Liver (tissue), 9 donors: ENCODE results near the gene SLC36A1. TPM values are rescaled to one million over a fixed set of nuclear protein-coding genes. Genes with fewer than 3 reads are reported as not detected.

Source experiments
- DNase-seq: peaks from one replicate; pipeline ENCODE4 v3.0.0-alpha.2; 2017; ENCODE audit warnings: low spot score
- H3K27ac ChIP-seq, 2 donors: one replicate each; pipeline ENCODE4 v1.7.0; 2013; ENCODE audit warnings: inconsistent platforms in 2 of 2, low read length in 2 of 2, control low read depth in 1 of 2, low read depth in 1 of 2, mild to moderate bottlenecking in 1 of 2
- H3K27me3 ChIP-seq, 4 donors: one replicate each; pipeline versions ENCODE4 v1.6.1 to v1.7.0; 2013; ENCODE audit warnings: low read length in 3 of 4, inconsistent platforms in 1 of 4, mild to moderate bottlenecking in 1 of 4, moderate library complexity in 1 of 4; ENCODE audit not compliant: control insufficient read depth in 4 of 4, insufficient read depth in 4 of 4
- H3K36me3 ChIP-seq, 4 donors: one replicate each; pipeline versions ENCODE4 v1.6.1 to v1.7.0; 2013; ENCODE audit warnings: low read length in 3 of 4, mild to moderate bottlenecking in 3 of 4, low read depth in 1 of 4, moderate library complexity in 1 of 4; ENCODE audit not compliant: control insufficient read depth in 4 of 4, insufficient read depth in 3 of 4
- H3K4me1 ChIP-seq, 4 donors: one replicate each; pipeline versions ENCODE4 v1.6.1 to v1.7.0; 2013; ENCODE audit warnings: low read length in 3 of 4, mild to moderate bottlenecking in 3 of 4, moderate library complexity in 1 of 4; ENCODE audit not compliant: control insufficient read depth in 4 of 4, insufficient read depth in 4 of 4
- H3K4me3 ChIP-seq, 3 donors: one replicate each; pipeline versions ENCODE4 v1.6.1 to v1.7.0; 2013; ENCODE audit warnings: low read length in 3 of 3, control low read depth in 1 of 3, low read depth in 1 of 3, mild to moderate bottlenecking in 1 of 3
- H3K9ac ChIP-seq, 2 donors: one replicate each; pipeline ENCODE4 v1.7.0; 2013; ENCODE audit warnings: low read length in 2 of 2, mild to moderate bottlenecking in 2 of 2, moderate library complexity in 2 of 2, control low read depth in 1 of 2, low read depth in 1 of 2
- H3K9me3 ChIP-seq, 4 donors: one replicate each; pipeline versions ENCODE4 v1.6.1 to v1.7.0; 2013; ENCODE audit warnings: low read length in 3 of 4; ENCODE audit not compliant: control insufficient read depth in 4 of 4
- ATF3 ChIP-seq: IDR thresholded peaks from 2 replicates; pipeline ENCODE4 v1.6.1; 2016; ENCODE audit warnings: antibody characterized with exemption
- CTCF ChIP-seq: fragments of 150-350 bp; IDR thresholded peaks from 2 replicates; pipeline ENCODE4 v1.5.1; 2017; ENCODE audit warnings: improper control_type of control experiment, low read depth, low read length; ENCODE audit not compliant: missing input control
- EGR1 ChIP-seq, 2 donors: IDR thresholded peaks; 2 replicates each; pipeline ENCODE4 v1.6.1; 2016 to 2018; ENCODE audit warnings: antibody characterized with exemption in 2 of 2, low read depth in 2 of 2
- FOXA1 ChIP-seq: IDR thresholded peaks from 2 replicates; pipeline ENCODE4 v1.6.1; 2016; ENCODE audit warnings: antibody characterized with exemption
- FOXA2 ChIP-seq: IDR thresholded peaks from 2 replicates; pipeline ENCODE4 v1.6.1; 2016; ENCODE audit warnings: antibody characterized with exemption
- GABPA ChIP-seq, 2 donors: IDR thresholded peaks in 1 of 2; conservative IDR thresholded peaks in 1 of 2; 2 replicates each; pipeline ENCODE4 v1.6.1; 2016; ENCODE audit warnings: antibody characterized with exemption in 2 of 2, mild to moderate bottlenecking in 1 of 2, moderate library complexity in 1 of 2
- HNF4A ChIP-seq, 2 donors: conservative IDR thresholded peaks; 2 replicates each; pipeline ENCODE4 v1.6.1; 2016; ENCODE audit warnings: antibody characterized with exemption in 2 of 2, mild to moderate bottlenecking in 2 of 2
- HNF4G ChIP-seq: IDR thresholded peaks from 2 replicates; pipeline ENCODE4 v1.6.1; 2016; ENCODE audit warnings: antibody characterized with exemption
- JUND ChIP-seq, 2 donors: IDR thresholded peaks; 2 replicates each; pipeline ENCODE4 v1.6.1; 2016; ENCODE audit warnings: antibody characterized with exemption in 2 of 2
- MAX ChIP-seq: IDR thresholded peaks from 2 replicates; pipeline ENCODE4 v1.6.1; 2016; ENCODE audit warnings: antibody characterized with exemption
- NR2F2 ChIP-seq: IDR thresholded peaks from 2 replicates; pipeline ENCODE4 v1.6.1; 2016; ENCODE audit warnings: antibody characterized with exemption
- RXRA ChIP-seq, 2 donors: IDR thresholded peaks; 2 replicates each; pipeline ENCODE4 v1.6.1; 2017 to 2018; ENCODE audit warnings: antibody characterized with exemption in 2 of 2, mild to moderate bottlenecking in 1 of 2
- SP1 ChIP-seq: IDR thresholded peaks from 2 replicates; pipeline ENCODE4 v1.6.1; 2018; ENCODE audit warnings: antibody characterized with exemption, mild to moderate bottlenecking
- TAF1 ChIP-seq: conservative IDR thresholded peaks from 2 replicates; pipeline ENCODE4 v1.6.1; 2016; ENCODE audit warnings: antibody characterized with exemption, mild to moderate bottlenecking
- YY1 ChIP-seq: IDR thresholded peaks from 2 replicates; pipeline ENCODE4 v1.6.1; 2016; ENCODE audit warnings: antibody characterized with exemption, mild to moderate bottlenecking
- ZBTB33 ChIP-seq: IDR thresholded peaks from 2 replicates; pipeline ENCODE4 v1.6.1; 2016; ENCODE audit warnings: antibody characterized with exemption
- WGBS: extraction: QIAGEN DNeasy Blood & Tissue Kit; methylation state at CpG from one replicate; pipeline ENCODE4 v1.1.7; 2013; 5-methylcytosine and 5-hydroxymethylcytosine counted together
- polyA plus RNA-seq, 2 donors: library from polyadenylated mRNA; stranded (reverse) in 1 of 2; unstranded in 1 of 2; fragments of 200-250 nt in 1 of 2; fragments of >200 nt in 1 of 2; fragmentation: Nextera tagmentation in 1 of 2; extraction: Ambion mirVana in 1 of 2; gene quantifications; one replicate each; pipeline versions ENCODE4 v1.2.1 to v1.2.3, GENCODE V29; 2013 to 2015
- total RNA-seq, 2 donors: library from RNA; depleted of rRNA; stranded (reverse); fragments of >200 nt; gene quantifications; one replicate each; pipeline ENCODE4 v1.2.3, GENCODE V29; 2014
- donor health status: healthy.
- donor health status: healthy.
- donor health status: healthy.
- donor health status: healthy.
- donor health status: healthy.

SLC36A1 gene
- total and polyA plus RNA-seq, 4 donors: 1.6 to 18.8 (median 3.4) TPM

- DNase-seq: no peak
- Histone ChIP-seq H3K4me1 (no peaks in the 10 kb centered on the region), H3K9ac (no peak overlapping the region), H3K4me3 (no peak overlapping the region), H3K36me3 (peaks cover 0 to 25% (median 8%) of the 10 kb centered on the region in 4 donors), H3K27me3 (no peaks in the 10 kb centered on the region), H3K27ac (no peak overlapping the region), H3K9me3 (no peaks in the 10 kb centered on the region)
- WGBS: 95% methylated on average over 7 of the region's 7 CpGs
- TF ChIP-seq FOXA2 (no peak), YY1 (no peak), TAF1 (no peak), FOXA1 (no peak), MAX (no peak), JUND (IDR thresholded peaks at IDR 0.05) (no peak), HNF4A (conservative IDR thresholded peaks at IDR 0.05) (no peak), HNF4G (no peak), CTCF (no peak), NR2F2 (no peak), SP1 (no peak), GABPA (IDR thresholded peaks at IDR 0.05 in 1 of 2, conservative IDR thresholded peaks at IDR 0.05 in 1 of 2) (no peak), ATF3 (no peak)
These were observed 40.1 kb downstream of the SLC36A1 start for GRCh38 chr5:151487544-151487943.

GRCh38 chr5:151490627-151491026, 43.2 kb downstream of the SLC36A1 start:
- H3K27ac ChIP-seq: no peak overlapping the region
- H3K4me3 ChIP-seq: no peak overlapping the region
- no peak for DNase-seq
- no peak overlapping the region for H3K9ac ChIP-seq
- TF ChIP-seq TAF1: no peak
- no peaks in the 10 kb centered on the region for H3K4me1 ChIP-seq
- no peaks in the 10 kb centered on the region for H3K9me3 ChIP-seq
- H3K36me3 ChIP-seq: peaks cover 0 to 19% (median 8%) of the 10 kb centered on the region in 4 donors
- H3K27me3 ChIP-seq: no peaks in the 10 kb centered on the region
- WGBS: 90% methylated on average over 5 of the region's 5 CpGs

- H3K36me3 ChIP-seq: peaks cover 0 to 18% (median 8%) of the 10 kb centered on the region in 4 donors
- H3K4me1 ChIP-seq: no peaks in the 10 kb centered on the region
- H3K27ac ChIP-seq: no peak overlapping the region
- no peak for TF ChIP-seq ZBTB33
- TF ChIP-seq EGR1 (IDR thresholded peaks at IDR 0.05; ENCODE audit: low read depth in 2 of 2): no peak
- no peak for TF ChIP-seq JUND (IDR thresholded peaks at IDR 0.05)
- TF ChIP-seq FOXA2: no peak
- no peak for TF ChIP-seq NR2F2
- TF ChIP-seq SP1: no peak
- TF ChIP-seq GABPA (IDR thresholded peaks at IDR 0.05 in 1 of 2, conservative IDR thresholded peaks at IDR 0.05 in 1 of 2): no peak
- TF ChIP-seq HNF4G: no peak
- TF ChIP-seq YY1: no peak
- no peak for TF ChIP-seq ATF3
- no peak for TF ChIP-seq TAF1
- TF ChIP-seq RXRA (IDR thresholded peaks at IDR 0.05): no peak
- H3K9ac ChIP-seq: no peak overlapping the region
- WGBS: 92% methylated on average over 4 of the region's 4 CpGs
- no peaks in the 10 kb centered on the region for H3K9me3 ChIP-seq
- DNase-seq: no peak
- no peaks in the 10 kb centered on the region for H3K27me3 ChIP-seq
- H3K4me3 ChIP-seq: no peak overlapping the region
These were observed 43.7 kb downstream of the SLC36A1 start for GRCh38 chr5:151491062-151491461.
